GM18870 (cell line): ENCODE measurements around the gene DNAAF1.
"Not testable (repeated sequence)": the region's sequence is repeated elsewhere in the genome, so short reads cannot be mapped to it uniquely, and the experiment has no call there.

Source experiments
- ATAC-seq: cut with Tn5 transposase; IDR thresholded peaks from one replicate; pipeline ENCODE4 v1.9.1; 2021; ENCODE audit warnings: moderate library complexity; ENCODE audit not compliant: unreplicated experiment

The DNAAF1 gene

GRCh38 chr16:84182680-84183571, 37.8 kb downstream of the DNAAF1 start:
- no peak for ATAC-seq

- no peak for ATAC-seq
Measured at GRCh38 chr16:84183572-84183875, 38.4 kb downstream of the DNAAF1 start.

- ATAC-seq: no peak
Measured at GRCh38 chr16:84183911-84184591, 38.9 kb downstream of the DNAAF1 start.

GRCh38 chr16:84184775-84185174, 39.7 kb downstream of the DNAAF1 start:
- no peak for ATAC-seq

- no peak for ATAC-seq
Measured at GRCh38 chr16:84186685-84187437, 41.8 kb downstream of the DNAAF1 start, which contains the start of gene TAF1C. TSS of gene TAF1C (minus strand) at chr16:84187057. CDS start at chr16:84184988, 2,069 bp downstream.

GRCh38 chr16:84190731-84191388, 45.8 kb downstream of the DNAAF1 start, which contains the start of gene ADAD2:
TSS of gene ADAD2 (plus strand) at chr16:84191157. CDS start at chr16:84191231, 74 bp downstream.
- ATAC-seq: no peak

- ATAC-seq: no peak
Measured at GRCh38 chr16:84191466-84191865, 46.4 kb downstream of the DNAAF1 start.

- ATAC-seq: no peak
Measured at GRCh38 chr16:84193480-84193879, 48.4 kb downstream of the DNAAF1 start.

- no peak for ATAC-seq
Measured at GRCh38 chr16:84194018-84194417, 48.9 kb downstream of the DNAAF1 start.

- no peak for ATAC-seq
Measured at GRCh38 chr16:84194470-84195200, 49.5 kb downstream of the DNAAF1 start.

- no peak for ATAC-seq
Measured at GRCh38 chr16:84195201-84196093, 50.3 kb downstream of the DNAAF1 start.

- no peak for ATAC-seq
Measured at GRCh38 chr16:84196101-84196500, 51.0 kb downstream of the DNAAF1 start.

- no peak for ATAC-seq
Measured at GRCh38 chr16:84196727-84197394, 51.8 kb downstream of the DNAAF1 start.

- ATAC-seq: no peak
Measured at GRCh38 chr16:84197466-84198128, 52.5 kb downstream of the DNAAF1 start.

- ATAC-seq: no peak
Measured at GRCh38 chr16:84198401-84198800, 53.3 kb downstream of the DNAAF1 start.

GRCh38 chr16:84199097-84199496, 54.0 kb downstream of the DNAAF1 start:
- no peak for ATAC-seq

- no peak for ATAC-seq
Measured at GRCh38 chr16:84199861-84200260, 54.8 kb downstream of the DNAAF1 start.

GRCh38 chr16:84204551-84204950, 59.4 kb downstream of the DNAAF1 start:
- ATAC-seq: not testable (repeated sequence)
